WTC11 (cell line): ENCODE results near the gene TEX28. TPM values are rescaled to one million over a fixed set of nuclear protein-coding genes. Genes with fewer than 3 reads are reported as not detected.
"Not testable (repeated sequence)": the region's sequence is repeated elsewhere in the genome, so short reads cannot be mapped to it uniquely, and the experiment has no call there.

ENCODE experiments used
- ATAC-seq: fragments of 200-7000 bp; cut with Tn5 transposase; 2 replicates; pipeline ENCODE4 v1.10.0; 2021; ENCODE audit warnings: mild to moderate bottlenecking, moderate library complexity
- CTCF ChIA-PET: fragments of 300-600 bp; sonication (Branson Sonifier 250); formaldehyde crosslinking; loops from one replicate; lab custom pipeline; 2021; ENCODE audit warnings: antibody characterized with exemption; lab: Charles Lee
- POLR2A ChIA-PET: fragments of 350-600 bp; sonication (Branson Sonifier 250); formaldehyde crosslinking; loops from one replicate; lab custom pipeline; 2021; ENCODE audit warnings: antibody characterized with exemption; lab: Charles Lee
- DNase-seq: peaks from one replicate; pipeline ENCODE4 v3.0.0; 2021; ENCODE audit warnings: low spot score
- H3K27ac Mint-ChIP-seq: 2 replicates; pipeline ENCODE4 v1.8.0; 2021; ENCODE audit warnings: mixed read lengths
- H3K27me3 Mint-ChIP-seq: 2 replicates; pipeline ENCODE4 v1.8.0; 2021; ENCODE audit warnings: low read depth, mild to moderate bottlenecking, moderate library complexity, mixed read lengths
- H3K36me3 Mint-ChIP-seq: 2 replicates; pipeline ENCODE4 v1.8.0; 2021; ENCODE audit warnings: mixed read lengths
- H3K4me1 Mint-ChIP-seq: 2 replicates; pipeline ENCODE4 v1.8.0; 2022; ENCODE audit warnings: mixed read lengths
- H3K4me3 Mint-ChIP-seq: 2 replicates; pipeline ENCODE4 v1.8.0; 2021; ENCODE audit warnings: mild to moderate bottlenecking, moderate library complexity, mixed read lengths
- H3K9me3 Mint-ChIP-seq: 2 replicates; pipeline ENCODE4 v1.8.0; 2021; ENCODE audit warnings: mixed read lengths
- CTCF ChIP-seq: fragments of 200-600 bp; IDR thresholded peaks from 2 replicates; pipeline ENCODE4 v1.8.0; 2022; ENCODE audit warnings: antibody characterized with exemption
- ESRRA ChIP-seq: sonication (generic); formaldehyde crosslinking; IDR thresholded peaks from 2 replicates; pipeline ENCODE4 v1.8.1; 2022; ENCODE audit warnings: mild to moderate bottlenecking, missing genetic modification reagents, borderline replicate concordance
- ETV6 ChIP-seq: sonication (generic); formaldehyde crosslinking; IDR thresholded peaks from 2 replicates; pipeline ENCODE4 v1.8.1; 2022; ENCODE audit warnings: mild to moderate bottlenecking, missing genetic modification reagents
- FOXK1 ChIP-seq: sonication (generic); formaldehyde crosslinking; IDR thresholded peaks from 2 replicates; pipeline ENCODE4 v1.8.0; 2022; ENCODE audit warnings: mild to moderate bottlenecking, moderate library complexity, missing genetic modification reagents
- HMGXB4 ChIP-seq: sonication (generic); formaldehyde crosslinking; IDR thresholded peaks from 2 replicates; pipeline ENCODE4 v1.8.1; 2023; ENCODE audit warnings: mild to moderate bottlenecking, moderate library complexity, missing genetic modification reagents
- IRF2 ChIP-seq: sonication (generic); formaldehyde crosslinking; IDR thresholded peaks from 2 replicates; pipeline ENCODE4 v1.8.0; 2022; ENCODE audit warnings: low read depth, missing genetic modification reagents, borderline replicate concordance
- KAT7 ChIP-seq: sonication (generic); formaldehyde crosslinking; IDR thresholded peaks from 2 replicates; pipeline ENCODE4 v1.8.1; 2023; ENCODE audit warnings: missing genetic modification reagents, mild to moderate bottlenecking, borderline replicate concordance
- RORB ChIP-seq: fragments of 250-450 bp; sonication (Bioruptor Pico); IDR thresholded peaks from 2 replicates; pipeline ENCODE4 v1.9.0; 2021; ENCODE audit warnings: mild to moderate bottlenecking
- SMAD4 ChIP-seq: sonication (generic); formaldehyde crosslinking; IDR thresholded peaks from 2 replicates; pipeline ENCODE4 v1.8.0; 2022; ENCODE audit warnings: mild to moderate bottlenecking, missing genetic modification reagents
- TP53 ChIP-seq: sonication (generic); formaldehyde crosslinking; IDR thresholded peaks from 2 replicates; pipeline ENCODE4 v1.8.1; 2023; ENCODE audit warnings: mild to moderate bottlenecking, missing genetic modification reagents
- ZBTB21 ChIP-seq: sonication (generic); formaldehyde crosslinking; IDR thresholded peaks from 2 replicates; pipeline ENCODE4 v1.8.1; 2023; ENCODE audit warnings: mild to moderate bottlenecking, missing genetic modification reagents, borderline replicate concordance
- ZMAT4 ChIP-seq: fragments of 250-450 bp; sonication (Bioruptor Pico); IDR thresholded peaks from 2 replicates; pipeline ENCODE4 v1.9.0; 2021; ENCODE audit warnings: mild to moderate bottlenecking
- ZNF121 ChIP-seq: sonication (generic); formaldehyde crosslinking; IDR thresholded peaks from 2 replicates; pipeline ENCODE4 v1.8.0; 2023; ENCODE audit warnings: missing genetic modification reagents
- total RNA-seq: library from RNA; stranded (reverse); gene quantifications from 3 replicates; pipeline ENCODE4 v1.2.3, GENCODE V29; 2021
- TF ChIP-seq, protein P1 (sequence below): sonication (generic); formaldehyde crosslinking; IDR thresholded peaks from 2 replicates; pipeline ENCODE4 v1.8.1; 2022; ENCODE audit warnings: mild to moderate bottlenecking, missing genetic modification reagents, moderate library complexity, borderline replicate concordance
- TF ChIP-seq, protein P2 (sequence below): sonication (generic); formaldehyde crosslinking; IDR thresholded peaks from 2 replicates; pipeline ENCODE4 v1.8.1; 2023; ENCODE audit warnings: mild to moderate bottlenecking, missing genetic modification reagents

Gene TEX28
- total RNA-seq, 1 experiment from 2014 or later = not detected

DNA sequence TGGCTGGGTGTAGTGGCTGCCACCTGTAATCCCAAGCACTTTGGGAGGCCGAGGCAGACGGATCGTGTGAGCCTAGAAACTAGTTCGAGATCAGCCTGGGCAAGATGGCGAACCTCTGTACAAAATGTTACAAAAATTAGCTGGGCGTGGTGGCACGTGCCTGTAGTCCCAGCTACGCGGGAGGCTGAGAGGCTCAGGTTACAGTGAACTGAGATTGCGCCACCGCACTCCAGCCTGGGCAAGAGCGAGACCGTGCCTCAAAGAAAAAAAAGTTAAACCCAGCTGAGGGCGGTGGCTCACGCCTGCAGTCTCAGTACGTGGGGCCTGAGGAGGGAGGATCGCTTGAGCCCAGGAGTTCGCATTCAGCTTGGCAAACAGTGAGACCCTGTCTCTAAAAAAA lies 1.8 kb upstream of the TEX28 start:
- Mint-ChIP-seq H3K27ac (no peak overlapping the region), H3K4me3 (no peak overlapping the region), H3K36me3 (no peaks in the 10 kb centered on the region), H3K4me1 (no peaks in the 10 kb centered on the region), H3K9me3 (no peaks in the 10 kb centered on the region), H3K27me3 (no peaks in the 10 kb centered on the region)
- TF ChIP-seq, protein P1, sequence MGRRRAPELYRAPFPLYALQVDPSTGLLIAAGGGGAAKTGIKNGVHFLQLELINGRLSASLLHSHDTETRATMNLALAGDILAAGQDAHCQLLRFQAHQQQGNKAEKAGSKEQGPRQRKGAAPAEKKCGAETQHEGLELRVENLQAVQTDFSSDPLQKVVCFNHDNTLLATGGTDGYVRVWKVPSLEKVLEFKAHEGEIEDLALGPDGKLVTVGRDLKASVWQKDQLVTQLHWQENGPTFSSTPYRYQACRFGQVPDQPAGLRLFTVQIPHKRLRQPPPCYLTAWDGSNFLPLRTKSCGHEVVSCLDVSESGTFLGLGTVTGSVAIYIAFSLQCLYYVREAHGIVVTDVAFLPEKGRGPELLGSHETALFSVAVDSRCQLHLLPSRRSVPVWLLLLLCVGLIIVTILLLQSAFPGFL = no peak
- no peak for TF ChIP-seq ZBTB21 (CRISPR knock-in tag)
- TF ChIP-seq IRF2 (CRISPR knock-in tag) = no peak
- no peak for TF ChIP-seq CTCF
- no peak for TF ChIP-seq ETV6 (CRISPR knock-in tag)
- TF ChIP-seq FOXK1 (CRISPR knock-in tag) = no peak
- no peak for TF ChIP-seq ZNF121
- TF ChIP-seq HMGXB4 (CRISPR knock-in tag) = no peak
- TF ChIP-seq TP53 = no peak
- no peak for TF ChIP-seq KAT7 (CRISPR knock-in tag)
- no peak for TF ChIP-seq ZMAT4
- no peak for TF ChIP-seq SMAD4 (CRISPR knock-in tag)
- ATAC-seq = no peak
- ChIA-PET CTCF (interaction anchor here (3.6 kb wide), 1 partner anchor 12 kb away, joined by 12 read pairs; no protein-coding TSS in a partner anchor), POLR2A (no interaction called here)
- DNase-seq = no peak

DNA sequence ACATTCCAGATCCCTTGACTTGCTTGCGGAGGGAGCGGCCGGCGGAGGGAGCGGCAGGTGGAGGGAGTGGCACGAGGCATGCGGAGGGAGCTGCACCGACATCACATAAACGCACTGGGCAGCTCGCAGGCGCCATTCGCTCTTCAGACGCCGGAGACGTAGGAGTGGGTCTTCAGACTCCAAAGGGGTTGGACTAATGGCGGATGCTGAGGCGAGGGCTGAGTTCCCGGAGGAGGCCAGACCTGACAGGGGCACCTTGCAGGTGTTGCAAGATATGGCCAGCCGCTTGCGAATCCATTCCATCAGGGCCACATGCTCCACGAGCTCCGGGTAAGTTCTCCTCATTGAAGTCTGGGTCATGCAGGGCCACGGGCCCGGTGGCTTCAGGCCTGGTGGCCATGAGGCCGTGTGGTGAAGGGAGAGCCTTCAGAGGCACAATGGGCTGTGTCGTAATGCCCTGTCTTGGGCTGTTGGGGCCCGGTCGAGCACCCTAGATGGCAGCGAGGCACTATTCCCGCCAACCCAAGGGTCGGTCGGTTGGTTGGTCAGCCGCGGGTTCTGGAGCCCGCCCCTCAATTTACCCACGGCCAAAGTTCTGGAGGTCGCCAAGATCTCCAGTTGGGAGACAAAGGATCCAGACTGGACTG lies 863 bp upstream of the TEX28 start, which contains the start of gene TKTL1:
TKTL1 (plus strand) TSS at position 132 of the 647 bp plus-strand sequence; CDS start at position 197, 65 bp downstream.
- no peak within 1 kb of the TSS for H3K4me3 Mint-ChIP-seq
- TF ChIP-seq HMGXB4 (CRISPR knock-in tag) (no peak), RORB (CRISPR knock-in tag) (no peak), SMAD4 (CRISPR knock-in tag) (no peak), ESRRA (CRISPR knock-in tag) (no peak)
- TF ChIP-seq, protein P2, sequence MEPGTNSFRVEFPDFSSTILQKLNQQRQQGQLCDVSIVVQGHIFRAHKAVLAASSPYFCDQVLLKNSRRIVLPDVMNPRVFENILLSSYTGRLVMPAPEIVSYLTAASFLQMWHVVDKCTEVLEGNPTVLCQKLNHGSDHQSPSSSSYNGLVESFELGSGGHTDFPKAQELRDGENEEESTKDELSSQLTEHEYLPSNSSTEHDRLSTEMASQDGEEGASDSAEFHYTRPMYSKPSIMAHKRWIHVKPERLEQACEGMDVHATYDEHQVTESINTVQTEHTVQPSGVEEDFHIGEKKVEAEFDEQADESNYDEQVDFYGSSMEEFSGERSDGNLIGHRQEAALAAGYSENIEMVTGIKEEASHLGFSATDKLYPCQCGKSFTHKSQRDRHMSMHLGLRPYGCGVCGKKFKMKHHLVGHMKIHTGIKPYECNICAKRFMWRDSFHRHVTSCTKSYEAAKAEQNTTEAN (CRISPR knock-in tag) = no peak
- POLR2A ChIA-PET = no interaction called here
- no peaks in the 10 kb centered on the region for H3K9me3 Mint-ChIP-seq
- H3K27me3 Mint-ChIP-seq = no peaks in the 10 kb centered on the region
- ATAC-seq (no peak), DNase-seq (no peak)
- H3K4me1 Mint-ChIP-seq = no peaks in the 10 kb centered on the region
- CTCF ChIA-PET = interaction anchor here (3.6 kb wide), 1 partner anchor 13 kb away, joined by 12 read pairs; no protein-coding TSS in a partner anchor
- no peak within 1 kb of the TSS for H3K27ac Mint-ChIP-seq
- no peaks in the 10 kb centered on the region for H3K36me3 Mint-ChIP-seq

- peak; percentile 60 for ATAC-seq
- DNase-seq, CTCF ChIA-PET, H3K9me3 Mint-ChIP-seq, H3K36me3 Mint-ChIP-seq, H3K4me1 Mint-ChIP-seq, H3K27me3 Mint-ChIP-seq, H3K4me3 Mint-ChIP-seq, H3K27ac Mint-ChIP-seq, POLR2A ChIA-PET: not testable (repeated sequence)
Measured at GRCh38 chrX:154286406-154286805, 8.5 kb downstream of the TEX28 start.

DNA sequence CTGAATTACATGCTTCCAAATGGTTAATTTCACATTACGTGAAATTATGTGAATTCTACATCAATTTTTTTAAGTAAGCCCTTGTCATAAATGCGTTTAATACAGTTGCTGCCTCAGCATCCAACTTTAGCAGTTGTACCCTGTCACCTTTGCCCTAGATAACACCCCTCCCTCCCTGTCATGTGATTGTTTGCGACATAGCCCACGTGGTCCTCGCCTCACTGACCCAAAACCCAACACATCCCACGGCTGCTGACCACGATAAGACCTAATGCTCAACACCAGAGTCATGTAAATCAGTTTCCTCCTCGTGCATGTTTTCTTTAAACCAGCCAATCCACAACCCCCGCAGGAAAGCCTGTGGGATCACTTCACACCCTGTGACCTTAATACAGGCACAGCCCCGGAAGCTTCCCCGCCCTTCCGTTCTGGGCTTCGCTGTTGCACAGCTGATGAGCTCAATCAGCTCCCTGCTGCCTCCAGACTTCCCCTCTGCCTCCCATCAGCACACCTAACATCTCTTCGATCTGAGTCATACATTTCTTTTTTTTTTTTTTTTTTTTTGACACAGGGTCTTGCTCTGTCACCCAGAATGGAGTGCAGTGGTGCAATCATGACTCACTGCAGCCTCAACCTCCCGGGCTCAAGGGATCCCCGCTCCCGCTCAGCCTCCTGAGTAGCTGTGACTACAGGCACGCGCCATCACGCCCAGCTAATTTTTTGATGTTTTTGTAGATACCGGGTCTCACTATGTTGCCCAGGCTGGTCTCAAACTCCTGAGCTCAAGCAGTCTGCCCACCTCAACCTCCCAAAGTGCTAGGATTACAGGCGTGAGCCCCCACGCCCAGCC lies 10.2 kb downstream of the TEX28 start:
- ATAC-seq, CTCF ChIA-PET, H3K36me3 Mint-ChIP-seq, H3K4me1 Mint-ChIP-seq, H3K4me3 Mint-ChIP-seq, POLR2A ChIA-PET, H3K27ac Mint-ChIP-seq, H3K9me3 Mint-ChIP-seq, DNase-seq, H3K27me3 Mint-ChIP-seq: not testable (repeated sequence)

DNA sequence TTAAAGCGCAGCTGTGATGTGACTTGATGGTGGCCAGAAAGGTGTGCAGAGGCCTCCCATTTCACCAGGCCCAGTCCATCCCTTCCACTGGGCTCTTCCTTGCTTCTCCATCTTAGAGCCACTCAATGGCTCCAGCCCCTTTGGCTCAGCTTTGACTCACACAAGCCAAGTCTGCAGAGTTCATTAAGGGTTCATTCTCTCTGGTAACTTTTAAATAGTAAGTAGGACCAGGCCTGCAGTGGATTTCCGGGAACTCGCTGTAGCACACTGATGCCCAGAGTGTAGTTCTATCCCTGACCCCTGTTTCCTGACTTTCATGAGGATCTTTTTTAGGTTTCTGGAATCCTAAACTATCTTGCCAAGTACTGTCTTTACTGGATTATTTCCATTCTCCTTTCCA lies 25.7 kb downstream of the TEX28 start:
- H3K9me3 Mint-ChIP-seq, H3K4me1 Mint-ChIP-seq, H3K36me3 Mint-ChIP-seq, H3K27me3 Mint-ChIP-seq, H3K4me3 Mint-ChIP-seq, CTCF ChIA-PET, H3K27ac Mint-ChIP-seq, DNase-seq, POLR2A ChIA-PET, ATAC-seq: not testable (repeated sequence)
